HuH-7 (cell line): ENCODE measurements around the gene LEMD2.

ENCODE experiments used
- DNase-seq: peaks from one replicate; pipeline ENCODE4 v3.0.0; 2011; ENCODE audit warnings: low spot score

Gene LEMD2

DNA sequence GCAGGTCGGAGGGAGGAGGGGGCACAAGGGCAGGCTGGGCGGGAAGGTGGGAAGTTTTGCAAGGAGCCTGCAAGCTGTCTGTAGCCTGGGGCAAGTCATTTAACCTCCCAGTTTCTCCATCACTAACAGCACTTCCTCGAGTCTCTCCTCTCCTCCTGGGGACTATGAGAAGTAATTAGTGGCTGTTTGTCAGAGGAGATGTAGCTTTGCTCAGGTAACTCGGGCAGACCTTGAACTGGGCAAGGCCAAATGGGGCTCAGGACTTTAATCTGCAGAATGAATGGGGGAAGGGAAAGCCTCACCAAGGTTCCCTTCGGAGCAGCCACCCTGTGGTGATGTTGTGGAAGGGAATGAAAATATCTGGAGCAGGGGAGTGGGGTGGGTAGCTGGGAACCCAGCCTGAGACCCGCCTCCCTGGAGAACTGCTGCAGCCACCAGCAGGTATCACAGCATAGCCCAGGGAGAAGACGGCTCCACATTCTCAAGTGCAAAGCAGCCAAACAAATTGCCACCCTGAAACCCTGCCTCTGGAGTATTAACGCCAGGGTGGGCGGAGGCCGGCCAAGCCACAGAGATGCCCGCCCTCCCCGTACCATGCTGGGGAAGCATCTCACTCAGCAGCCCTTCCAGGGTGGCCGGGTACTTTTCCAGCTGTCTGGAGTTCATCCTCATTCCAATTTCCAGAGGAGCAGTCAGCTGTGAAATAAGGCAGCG is 6.1 kb upstream of the LEMD2 start:
- DNase-seq: peak; percentile 14

DNA sequence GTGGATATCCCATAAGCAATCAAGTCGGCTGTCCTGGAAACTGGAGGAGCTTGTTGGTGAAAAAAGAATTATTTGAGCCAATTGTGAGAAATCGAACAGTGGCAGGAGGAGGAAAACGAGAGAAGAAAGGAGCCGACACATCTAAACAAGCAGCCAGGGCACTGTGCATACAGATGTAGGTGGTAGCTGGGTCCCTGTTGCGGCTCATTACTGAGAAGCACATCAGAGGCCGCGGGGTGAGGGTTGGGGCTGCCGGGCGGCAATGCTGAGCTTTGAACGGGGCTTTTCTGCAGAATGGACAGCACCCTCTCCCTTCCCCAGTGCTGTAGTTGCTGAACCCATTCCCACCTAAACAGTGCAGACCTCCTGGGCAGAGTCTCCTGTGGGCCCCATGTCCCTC is 4.1 kb upstream of the LEMD2 start:
- no peak for DNase-seq

DNA sequence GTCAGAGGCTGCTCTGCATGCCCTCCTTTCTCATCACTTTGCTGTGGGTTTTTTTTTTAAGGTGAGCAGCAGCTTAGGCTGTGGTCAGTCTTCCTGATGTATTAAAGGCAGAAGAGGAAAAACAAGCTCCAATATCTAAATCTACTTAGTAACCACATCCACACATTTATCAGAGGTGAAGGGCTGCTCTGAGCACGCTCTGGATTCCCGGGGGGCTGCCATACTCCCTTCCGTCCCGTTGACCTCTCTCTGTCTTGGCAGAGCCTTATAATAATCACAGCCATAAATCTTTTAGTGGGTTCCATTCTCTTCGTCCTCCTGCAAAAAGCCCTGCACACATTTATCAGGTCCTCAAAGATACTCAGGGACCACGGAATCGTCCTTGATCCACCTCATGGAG is 2.7 kb upstream of the LEMD2 start:
- DNase-seq: no peak

DNA sequence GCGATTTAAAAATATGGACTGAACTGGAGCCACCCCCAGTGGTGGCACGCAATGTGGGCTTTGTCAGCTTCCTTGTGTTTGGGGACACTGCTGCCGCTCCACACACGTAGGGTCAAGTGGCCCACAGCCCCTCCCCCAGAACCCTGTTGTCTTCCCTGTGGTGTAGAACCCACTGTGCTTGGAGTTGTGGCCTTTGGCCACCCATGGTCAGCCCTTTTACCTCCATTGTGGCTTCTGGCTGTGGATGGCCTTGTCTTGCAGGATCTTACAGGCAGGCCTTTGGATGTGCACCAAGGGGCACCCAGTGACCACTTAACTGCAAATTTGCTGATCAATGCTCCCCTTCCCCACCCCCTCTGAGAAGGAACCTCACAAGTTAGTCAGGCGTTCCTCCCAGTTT is 2.0 kb upstream of the LEMD2 start:
- no peak for DNase-seq

DNA sequence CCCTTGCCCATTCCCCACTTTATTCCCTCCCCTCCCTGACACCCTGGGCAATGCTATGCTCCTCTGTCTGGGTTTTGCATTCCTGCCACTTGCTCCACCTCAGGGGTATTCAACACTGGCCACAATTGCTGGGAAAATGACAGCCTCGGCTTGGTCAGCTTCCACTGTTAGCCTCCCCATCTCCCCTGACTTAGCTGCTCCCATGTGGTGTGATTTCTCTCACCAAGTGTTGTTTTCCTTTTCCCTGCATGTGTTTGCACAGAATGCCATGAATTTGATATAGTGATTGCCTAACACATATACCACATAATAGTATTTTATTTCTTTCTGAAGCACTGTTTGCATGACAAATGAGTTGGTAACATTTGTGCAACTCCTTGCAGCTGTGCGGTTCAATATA is 1.4 kb upstream of the LEMD2 start:
- DNase-seq: no peak

DNA sequence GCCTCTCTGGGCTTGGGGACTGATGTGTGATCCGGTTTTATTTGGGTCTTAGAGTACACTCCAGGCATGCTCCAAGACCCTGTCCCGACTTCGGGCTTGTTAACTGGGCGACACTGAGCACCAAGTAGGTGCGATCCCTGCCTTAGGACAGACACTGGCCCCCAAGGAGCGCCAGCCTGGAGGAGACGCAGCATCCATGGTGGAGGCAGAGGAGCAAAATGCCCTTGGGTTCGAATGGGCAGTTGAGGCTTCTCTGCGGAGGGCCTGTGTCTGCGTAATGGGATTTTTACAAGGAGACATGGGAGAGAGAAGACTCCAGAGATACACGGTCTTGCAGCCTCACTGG is 593 bp upstream of the LEMD2 start:
- DNase-seq: no peak

DNA sequence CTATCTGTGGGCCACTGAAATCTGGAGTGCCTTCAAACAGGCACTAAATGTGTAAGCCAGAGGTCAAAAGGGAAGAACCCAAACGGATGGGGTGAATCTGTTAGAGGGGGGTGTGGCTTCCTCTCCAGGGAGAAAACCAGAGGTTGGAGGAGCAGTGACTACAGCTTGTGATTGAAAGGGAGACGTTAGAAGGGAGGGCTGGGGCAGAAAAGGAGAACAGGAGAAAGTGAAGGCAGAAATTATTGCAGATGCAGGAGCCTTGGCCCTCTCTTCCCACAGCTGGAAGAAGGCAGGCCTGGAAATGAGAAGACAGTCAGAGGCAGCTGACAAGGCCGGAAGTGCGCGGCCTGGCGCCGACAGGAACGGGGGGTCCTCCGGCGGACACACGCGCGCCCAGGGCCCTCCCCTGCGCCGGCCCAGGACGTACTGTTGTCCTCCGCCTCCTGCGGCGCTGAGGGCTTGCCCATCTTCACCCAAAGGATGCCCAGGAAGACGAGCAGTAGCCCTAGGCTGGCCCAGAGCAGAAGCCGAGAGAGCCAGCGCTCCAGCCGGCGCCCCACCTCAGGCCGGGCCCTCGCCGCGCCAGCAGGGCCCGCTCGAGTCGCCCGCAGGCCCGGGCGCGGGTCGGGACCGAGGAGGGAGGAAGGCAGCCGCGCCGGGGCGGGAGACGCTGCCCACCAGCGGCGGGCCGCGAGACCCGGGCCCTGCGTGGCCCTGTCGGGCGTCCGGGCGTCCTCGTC is 806 bp downstream of the LEMD2 start:
- peak; percentile 53 for DNase-seq

DNA sequence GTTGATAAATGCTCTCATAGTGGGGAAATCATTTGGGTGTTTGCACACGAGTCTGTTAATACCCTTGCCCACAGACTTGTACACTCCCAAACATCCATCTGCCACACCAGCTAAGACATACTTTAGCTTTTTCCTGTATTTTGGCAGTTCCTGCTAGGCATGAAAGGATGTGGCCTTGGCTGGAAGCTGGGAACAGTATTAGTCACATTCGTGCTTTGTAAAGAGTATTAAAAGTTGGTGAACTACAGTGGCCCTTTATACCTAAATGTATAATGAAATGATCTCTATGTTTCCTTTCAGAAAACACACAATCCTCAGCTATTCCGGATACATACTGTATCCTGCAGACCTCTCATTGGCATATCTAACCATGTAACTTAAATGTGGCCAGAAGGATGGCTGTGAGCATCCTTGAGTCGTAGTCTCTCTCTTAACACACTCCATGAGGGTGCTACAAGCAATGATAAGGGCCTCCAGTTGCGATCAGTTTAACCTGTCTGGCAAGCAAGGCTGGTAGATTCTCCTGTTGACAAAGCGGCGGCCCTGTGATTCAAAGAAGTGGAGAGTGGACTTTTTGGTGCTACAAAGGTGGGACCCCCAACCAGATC is 1.5 kb downstream of the LEMD2 start:
- DNase-seq: no peak

DNA sequence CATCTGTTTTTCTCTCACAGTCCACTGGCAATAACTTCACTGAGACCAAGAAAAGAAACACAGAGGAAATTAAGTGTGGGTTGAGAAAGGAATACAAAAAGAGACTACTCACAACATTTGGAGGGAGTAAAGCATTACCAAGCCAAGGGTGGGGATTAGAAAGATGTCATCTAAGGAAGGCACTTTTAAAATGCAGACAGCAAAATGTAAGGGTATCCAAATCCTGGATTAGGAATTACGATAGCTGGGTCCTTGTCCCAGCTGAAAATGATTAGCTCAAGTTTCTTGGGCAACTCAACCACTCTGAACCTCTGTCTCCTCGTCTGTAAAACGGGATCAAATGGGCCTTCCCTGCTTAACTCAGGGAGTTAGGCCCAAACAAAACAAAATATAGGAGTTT is 2.2 kb downstream of the LEMD2 start:
- no peak for DNase-seq

DNA sequence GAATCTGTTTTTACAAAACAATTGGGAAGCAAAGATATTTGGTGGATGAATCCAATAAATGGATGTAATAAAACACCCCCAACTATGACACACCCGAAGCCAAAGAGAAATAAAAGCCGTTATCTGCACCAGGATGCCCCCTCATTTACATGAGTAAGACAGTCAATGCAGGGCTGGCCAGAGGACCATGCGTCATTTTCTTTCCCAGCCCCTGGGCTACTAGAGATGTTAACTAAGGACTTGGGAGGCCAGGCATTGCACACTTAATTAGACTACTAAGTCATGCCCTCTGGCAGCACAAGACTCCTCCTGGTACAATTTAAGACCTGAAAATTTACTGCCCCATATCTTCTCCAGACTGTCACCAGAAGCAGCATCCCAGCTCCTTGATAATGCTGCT is 3.2 kb downstream of the LEMD2 start:
- DNase-seq: no peak

DNA sequence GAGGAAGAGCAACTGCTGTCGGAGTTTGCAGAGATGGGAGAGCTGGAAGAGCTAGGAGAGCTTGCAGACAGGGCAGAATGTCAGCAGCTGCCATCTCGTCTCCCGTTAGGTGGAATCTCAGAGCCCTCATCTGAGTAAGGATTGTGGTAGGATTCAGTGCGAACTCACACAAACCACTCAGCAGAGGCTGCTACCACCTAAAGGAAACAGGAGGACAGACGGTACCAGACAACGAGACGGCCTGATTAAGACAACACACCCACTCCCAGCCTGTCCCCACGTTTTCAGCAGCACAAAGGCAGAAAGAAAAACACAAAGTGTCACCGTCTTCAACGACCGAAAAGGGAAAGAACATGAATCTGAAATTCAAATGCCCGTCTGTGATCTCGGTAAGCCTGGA is 4.1 kb downstream of the LEMD2 start:
- no peak for DNase-seq

DNA sequence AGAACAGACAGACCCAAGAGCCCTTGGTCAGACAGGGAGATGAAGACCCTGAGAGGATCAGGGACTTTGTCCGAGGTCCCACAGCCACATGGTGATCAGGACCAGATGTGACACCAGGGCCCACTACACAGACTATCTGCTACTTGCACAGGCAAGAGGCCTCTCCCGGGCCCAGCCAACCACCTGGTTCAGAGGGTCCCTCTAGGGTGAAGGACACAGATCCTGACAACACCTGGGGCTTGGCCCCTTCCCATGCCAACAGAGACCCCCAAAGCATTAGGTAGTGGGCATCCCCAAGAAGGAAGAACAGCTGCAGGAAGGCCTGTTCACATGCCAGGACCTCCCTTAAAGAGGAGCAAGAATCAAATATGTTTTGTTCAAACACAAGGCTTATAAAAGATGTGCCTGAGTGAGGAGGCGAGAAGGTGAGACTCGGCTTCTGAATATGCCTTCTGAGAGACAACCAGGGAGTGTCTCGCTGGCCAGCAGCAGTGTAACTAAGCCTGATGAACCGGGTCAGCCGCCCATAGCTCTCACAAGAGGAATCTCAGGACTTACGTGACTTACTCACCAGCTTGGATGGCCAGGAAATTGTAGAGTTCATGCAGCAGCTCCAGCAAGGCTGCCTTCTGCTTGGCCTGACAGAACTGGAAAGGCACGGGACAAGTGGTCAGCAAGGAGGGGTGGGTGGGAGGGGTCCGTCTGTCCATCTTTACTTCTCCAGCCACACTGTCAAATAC is 5.0 kb downstream of the LEMD2 start:
- no peak for DNase-seq

DNA sequence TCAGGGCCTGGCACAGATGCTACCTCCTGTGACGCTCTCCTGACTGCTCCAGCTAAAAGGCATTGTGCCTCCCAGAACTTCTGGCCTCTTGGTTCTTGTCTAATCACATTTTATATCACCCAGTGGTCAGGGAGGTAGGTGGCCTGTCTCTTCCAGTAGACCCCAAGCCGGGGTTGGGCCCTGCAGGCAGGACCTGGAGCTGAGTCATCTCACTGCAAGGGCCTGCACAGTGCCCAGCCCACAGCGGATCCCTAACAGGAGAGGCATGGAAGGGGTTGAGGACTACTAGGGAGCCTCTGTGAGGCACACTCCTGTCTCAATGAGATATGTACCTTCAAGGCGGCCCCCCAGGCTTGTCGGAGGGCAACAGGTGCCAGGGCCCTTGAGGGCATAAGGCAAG is 6.4 kb downstream of the LEMD2 start:
- no peak for DNase-seq

DNA sequence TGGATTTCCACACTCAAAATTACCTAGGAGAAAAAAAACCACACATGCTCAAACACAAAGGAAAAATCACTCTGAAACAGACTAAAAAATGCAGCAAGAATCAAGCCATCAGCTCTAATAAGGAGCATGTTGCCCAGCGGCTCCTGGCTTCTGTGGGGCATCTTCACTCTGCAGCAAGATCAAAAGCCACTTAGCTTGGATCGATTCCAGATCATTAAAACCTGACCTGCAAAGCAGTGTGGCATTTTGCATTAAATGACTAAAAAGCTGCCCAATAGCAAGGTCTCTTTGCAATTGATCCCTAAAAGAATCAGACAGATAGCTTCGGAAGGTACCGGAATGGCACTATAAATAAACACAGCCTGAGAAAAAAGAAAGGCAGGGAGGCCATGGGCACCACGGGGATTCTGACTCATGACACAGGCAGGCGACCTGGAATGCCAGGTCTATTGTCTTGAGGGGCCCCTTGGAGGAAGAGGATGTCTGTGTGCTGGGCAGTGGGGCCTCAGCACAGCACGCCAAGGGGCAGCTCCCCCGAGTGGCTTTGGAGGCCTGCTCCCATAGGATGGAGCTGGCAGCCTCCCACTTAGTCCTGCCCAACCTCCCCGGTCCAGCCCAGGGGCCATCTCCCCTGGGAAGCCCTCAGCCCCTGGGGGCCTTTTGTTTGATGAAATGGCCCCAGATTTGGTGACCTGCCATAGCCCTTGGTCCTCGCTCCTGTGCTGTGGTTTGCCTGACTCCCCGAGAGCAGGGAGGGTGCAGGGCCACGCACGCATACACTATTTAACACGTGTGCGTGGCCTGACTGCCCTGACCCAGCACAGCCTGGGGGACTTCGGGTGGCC is 7.6 kb downstream of the LEMD2 start:
- DNase-seq: no peak

DNA sequence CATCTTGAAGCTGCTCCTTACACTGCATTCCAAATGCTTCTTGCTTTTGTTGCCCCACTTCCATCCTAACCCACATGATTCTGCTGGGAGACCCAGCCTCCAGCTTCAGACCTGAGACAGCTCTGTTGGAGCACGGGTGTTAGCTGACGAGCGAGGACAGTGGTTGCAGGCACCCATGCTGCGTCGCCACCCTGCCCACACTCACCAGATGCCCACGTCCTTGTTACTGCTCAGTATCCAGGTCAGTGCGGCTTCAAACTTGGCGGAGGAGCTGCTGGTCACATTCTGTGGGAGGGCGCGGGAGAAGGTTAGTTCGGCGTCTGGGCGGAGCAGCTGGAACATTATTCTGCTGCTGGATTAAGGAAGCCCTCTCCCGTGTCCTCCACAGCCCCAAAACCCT is 9.0 kb downstream of the LEMD2 start:
- DNase-seq: no peak

DNA sequence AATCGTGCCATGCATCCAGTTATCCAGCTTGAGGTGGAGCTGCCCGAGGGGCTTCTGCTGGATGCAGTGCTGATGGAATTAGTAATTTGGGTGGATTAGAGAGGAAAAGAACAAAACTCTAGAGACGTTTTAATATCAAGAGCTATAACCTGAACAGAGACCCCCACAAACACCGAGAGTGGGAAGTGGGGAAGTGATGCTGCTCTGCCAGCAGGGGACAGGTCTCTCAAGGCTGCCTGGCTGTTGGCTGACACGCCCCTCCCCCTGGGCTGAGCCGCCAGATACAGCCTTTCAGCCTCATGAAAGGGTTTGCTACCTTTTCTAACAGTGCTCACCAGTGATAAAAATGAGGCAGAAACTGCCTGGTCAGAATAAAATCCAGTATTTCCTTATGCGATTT is 9.6 kb downstream of the LEMD2 start:
- DNase-seq: no peak

DNA sequence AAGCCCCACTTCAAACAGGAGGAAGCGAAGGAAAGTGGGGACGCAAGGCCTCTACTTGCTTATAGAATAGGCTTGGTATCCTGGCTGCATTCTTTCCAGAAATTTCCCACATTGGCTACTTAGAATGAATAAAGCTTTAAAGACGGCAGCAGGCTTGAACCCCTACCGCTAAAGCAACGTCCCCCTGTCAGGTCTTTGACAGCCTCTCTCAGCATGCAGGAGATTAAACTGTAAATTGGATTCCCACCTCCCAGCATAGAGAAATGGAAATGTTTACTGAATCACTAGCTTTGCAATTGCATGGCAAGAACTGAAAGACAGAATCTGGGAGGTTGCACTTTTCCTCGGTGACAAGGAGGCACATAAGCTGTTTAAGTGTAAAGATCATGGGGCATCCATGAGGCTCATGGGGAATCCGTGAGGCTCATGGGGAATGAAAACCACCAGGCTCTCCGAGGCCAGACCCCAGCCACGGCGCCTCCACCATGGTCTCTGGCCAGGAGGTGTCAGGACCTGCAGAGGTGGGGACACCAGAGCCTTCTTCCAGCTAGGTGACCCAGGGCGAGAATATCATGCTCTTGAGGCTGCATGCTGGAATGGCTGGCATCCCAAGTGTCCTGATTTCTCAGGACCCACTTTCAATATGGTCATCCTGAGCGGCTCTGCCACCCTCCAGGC is 10.3 kb downstream of the LEMD2 start:
- no peak for DNase-seq

DNA sequence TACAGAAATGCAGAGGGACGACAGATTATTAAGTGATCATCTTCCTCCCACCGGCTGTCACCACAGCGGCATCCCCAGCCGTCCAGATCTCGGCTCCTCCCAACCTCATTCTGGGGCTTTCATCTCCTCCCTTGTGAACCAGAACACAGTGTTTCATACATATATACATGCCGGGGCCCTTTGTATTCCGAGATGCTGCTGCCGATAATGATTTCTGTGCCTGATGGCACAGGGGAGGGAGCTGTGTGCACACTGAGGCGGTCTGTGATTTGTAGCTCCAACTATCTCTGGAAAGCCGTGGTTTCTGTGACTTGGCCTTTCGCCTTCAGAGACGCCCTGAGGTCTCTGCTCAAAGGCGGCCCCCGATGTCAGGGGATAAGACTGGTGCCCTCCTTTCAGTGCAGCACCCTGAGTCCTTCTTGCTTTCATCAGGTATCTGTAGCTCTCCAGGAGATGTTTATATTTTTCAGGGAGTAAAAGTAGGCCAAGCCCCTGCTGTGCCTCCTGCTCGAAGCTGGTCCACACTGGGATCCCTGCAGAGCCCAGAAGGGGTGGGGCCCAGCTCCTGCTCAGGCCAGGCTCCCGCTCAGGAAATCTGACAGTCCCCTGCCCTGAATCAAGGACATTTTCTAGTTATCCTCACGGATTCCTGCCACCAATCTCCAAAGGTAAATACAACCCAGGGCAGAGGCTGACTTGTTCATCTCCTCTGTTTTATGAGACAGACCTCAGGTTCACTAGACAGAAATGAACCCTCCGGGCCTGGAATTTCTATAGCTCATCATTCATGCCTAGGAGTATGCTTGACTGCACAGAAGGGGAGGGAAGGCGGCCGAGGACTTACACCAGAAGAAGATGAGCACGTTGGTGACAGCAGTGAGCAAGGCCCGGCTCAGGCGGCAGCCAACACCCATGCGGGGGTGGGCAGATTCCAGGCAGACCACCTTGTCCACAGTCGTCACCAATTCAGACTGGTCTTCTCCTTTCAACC is 11.2 kb downstream of the LEMD2 start:
- DNase-seq: no peak

DNA sequence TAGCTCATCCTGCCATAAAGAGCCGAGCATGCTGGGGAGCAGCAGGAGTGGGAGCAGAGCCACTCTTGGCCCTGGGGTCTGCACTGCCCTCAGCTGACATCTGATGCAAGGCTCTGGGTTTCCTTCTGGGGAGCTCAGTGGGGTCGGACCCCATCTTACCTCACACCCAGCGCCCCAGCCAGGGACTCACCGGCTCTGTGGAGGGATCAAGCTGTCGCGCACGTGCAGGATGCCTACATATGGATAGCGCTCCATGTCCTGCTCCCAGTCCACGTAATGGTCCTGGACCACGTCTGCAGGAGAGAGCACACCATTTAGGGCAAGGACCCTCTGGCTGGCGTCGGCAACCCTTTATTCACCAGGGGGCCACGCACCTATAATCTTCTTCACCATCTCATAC is 12.2 kb downstream of the LEMD2 start:
- DNase-seq: no peak

DNA sequence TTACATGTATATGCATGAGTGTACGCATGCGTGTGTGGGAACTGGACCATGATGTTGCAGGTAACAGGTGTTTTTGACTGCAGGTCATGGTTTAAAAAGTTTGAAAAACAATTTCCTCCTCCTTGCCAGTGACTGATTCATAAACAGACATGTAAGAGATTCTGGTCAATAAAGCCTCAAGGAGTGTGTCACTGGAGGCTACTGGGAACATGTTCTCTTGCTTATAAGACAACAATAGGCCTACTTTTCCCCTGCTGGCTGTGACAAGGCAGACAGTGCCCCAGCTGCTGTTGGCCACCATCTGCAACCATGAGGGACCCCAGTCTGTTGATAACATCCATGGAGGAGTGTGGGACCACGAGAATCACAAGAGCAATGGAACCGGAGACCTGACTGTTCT is 12.7 kb downstream of the LEMD2 start:
- no peak for DNase-seq
